Activated naive CD8-positive, alpha-beta T cell (primary cell): ENCODE measurements around the gene CANT1.

Experiments used
- H3K27ac Mint-ChIP-seq: one replicate; pipeline ENCODE4 v1.8.0; 2021; ENCODE audit warnings: mixed read lengths
- H3K27me3 Mint-ChIP-seq: one replicate; pipeline ENCODE4 v1.8.0; 2021; ENCODE audit warnings: mixed read lengths
- H3K36me3 Mint-ChIP-seq: one replicate; pipeline ENCODE4 v1.8.0; 2021; ENCODE audit warnings: mixed read lengths
- H3K4me1 Mint-ChIP-seq: one replicate; pipeline ENCODE4 v1.8.0; 2021; ENCODE audit warnings: low read depth, mixed read lengths
- H3K4me3 Mint-ChIP-seq: one replicate; pipeline ENCODE4 v1.8.0; 2021; ENCODE audit warnings: mild to moderate bottlenecking, mixed read lengths
- H3K9me3 Mint-ChIP-seq: one replicate; pipeline ENCODE4 v1.8.0; 2021; ENCODE audit warnings: low read depth, mixed read lengths

Gene CANT1

DNA sequence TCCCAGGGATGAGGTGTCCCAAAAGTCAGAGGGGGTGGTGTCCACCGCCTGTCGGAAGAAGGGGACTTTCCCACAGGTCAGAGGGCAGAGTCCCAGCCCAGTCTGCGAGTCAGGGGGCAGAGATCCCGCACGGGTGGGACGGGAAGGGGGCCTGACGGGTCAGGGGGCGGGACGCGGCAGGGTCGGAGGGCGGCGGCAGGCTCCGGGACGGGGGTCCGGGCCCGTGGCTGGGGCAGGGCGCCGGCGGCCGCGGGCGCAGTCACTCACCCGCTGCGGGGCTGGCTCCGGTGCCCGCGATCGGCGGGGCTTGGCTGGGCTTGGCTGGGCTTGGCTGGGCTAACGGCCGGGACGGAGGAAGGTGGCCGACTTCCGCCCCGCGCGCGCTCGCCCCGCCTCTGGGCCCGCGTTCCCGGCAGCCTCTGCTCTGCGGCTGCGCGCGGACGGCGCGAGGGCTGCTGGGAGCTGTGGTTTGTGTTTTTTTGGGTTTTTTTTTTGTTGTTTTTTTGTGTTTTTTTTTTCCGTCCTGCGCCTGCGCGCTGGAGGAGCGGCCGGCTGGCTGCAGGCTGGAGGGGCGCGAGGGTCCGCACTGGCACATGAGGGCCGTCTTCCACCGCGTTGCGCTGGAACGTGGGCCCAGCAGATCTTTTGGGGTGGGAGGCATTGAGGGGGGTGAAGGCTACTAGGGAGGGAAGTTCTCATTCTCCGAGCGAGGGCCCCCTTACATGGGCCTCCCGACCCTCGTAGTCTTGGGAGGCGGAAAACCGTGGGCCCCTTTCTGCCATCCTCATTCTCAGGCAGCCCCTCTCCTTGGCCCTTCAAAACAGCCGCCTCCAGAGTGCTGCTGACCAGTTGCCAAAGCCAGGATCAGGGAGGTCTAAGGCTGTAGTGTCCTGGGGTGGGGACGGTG lies at the start of gene CANT1:
Gene CANT1, minus strand, starts transcription at position 368 of the 907 bp plus-strand sequence. CDS start 12,142 bp downstream, outside the sequence.
- no peaks in the 10 kb centered on the region for H3K9me3 Mint-ChIP-seq
- H3K36me3 Mint-ChIP-seq: no peaks in the 10 kb centered on the region
- peaks cover 43% of the 10 kb centered on the region for H3K4me1 Mint-ChIP-seq
- no peaks in the 10 kb centered on the region for H3K27me3 Mint-ChIP-seq
- peak within 1 kb of the TSS; percentile 92 for H3K27ac Mint-ChIP-seq
- peak within 1 kb of the TSS; percentile 93 for H3K4me3 Mint-ChIP-seq

- peaks cover 5% of the 10 kb centered on the region for H3K36me3 Mint-ChIP-seq
- H3K27me3 Mint-ChIP-seq: peaks cover 5% of the 10 kb centered on the region
- peaks cover 2% of the 10 kb centered on the region for H3K4me1 Mint-ChIP-seq
- no peak overlapping the region for H3K27ac Mint-ChIP-seq
- peaks cover 10% of the 10 kb centered on the region for H3K9me3 Mint-ChIP-seq
- no peak overlapping the region for H3K4me3 Mint-ChIP-seq
Measured at GRCh38 chr17:79057737-79058385, 48.3 kb upstream of the CANT1 start.

DNA sequence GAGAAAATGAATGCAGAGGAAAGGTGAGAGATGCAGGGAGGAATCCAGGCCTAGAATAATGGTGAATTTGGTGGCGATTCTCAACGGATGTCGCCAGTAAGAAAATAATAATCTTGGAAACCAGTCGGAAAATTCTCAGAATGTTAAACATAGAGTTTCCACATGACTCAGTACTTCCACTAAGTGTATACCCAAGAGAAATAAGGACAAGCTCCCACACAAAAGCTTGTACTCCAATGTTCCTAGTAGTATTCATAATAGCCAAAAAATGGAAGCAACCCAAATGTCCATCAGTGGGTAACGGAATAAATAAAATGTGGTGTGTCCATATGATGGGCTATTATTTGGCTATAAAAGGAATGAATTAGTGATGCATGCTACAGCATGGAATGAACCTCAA lies 45.6 kb upstream of the CANT1 start:
- Mint-ChIP-seq H3K36me3 (peaks cover 5% of the 10 kb centered on the region), H3K27ac (no peak overlapping the region), H3K9me3 (peaks cover 10% of the 10 kb centered on the region), H3K4me1 (peaks cover 2% of the 10 kb centered on the region), H3K4me3 (no peak overlapping the region), H3K27me3 (peaks cover 6% of the 10 kb centered on the region)

DNA sequence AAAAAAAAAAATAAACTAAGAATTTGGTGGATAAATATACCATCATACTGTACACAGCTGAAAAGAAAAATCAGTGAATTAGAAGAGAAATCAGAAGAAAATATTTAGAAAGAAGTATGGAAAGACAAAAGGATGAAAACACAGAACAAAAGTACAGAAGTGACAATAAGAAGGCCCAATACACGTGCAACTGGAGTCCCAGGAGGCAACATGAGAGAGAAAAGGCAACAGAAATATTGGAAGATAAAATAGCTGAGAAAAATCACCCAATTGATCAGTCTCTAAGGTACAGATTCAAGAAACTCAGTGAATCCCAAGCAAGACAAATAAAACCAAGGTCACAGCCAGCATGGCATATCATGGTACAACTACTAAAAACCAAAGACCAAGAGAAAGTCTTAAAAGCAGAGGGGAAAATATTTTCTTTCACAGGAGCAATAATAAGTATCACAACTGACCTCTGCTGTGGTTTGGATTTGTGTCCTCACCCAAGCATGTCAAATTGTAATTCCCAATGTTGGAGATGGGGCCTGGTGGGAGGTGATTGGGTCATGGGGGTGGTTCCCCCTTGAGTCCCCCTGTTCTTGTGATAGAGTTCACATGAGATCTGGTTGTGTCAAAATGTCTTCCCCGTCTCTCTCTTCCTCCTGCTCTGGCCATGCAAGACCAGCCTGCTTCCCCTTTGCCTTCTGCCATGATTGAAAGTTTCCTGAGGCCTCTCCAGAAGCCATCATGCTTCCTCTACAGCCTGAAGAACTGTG lies 44.8 kb upstream of the CANT1 start:
- Mint-ChIP-seq H3K4me3 (no peak overlapping the region), H3K4me1 (peaks cover 2% of the 10 kb centered on the region), H3K36me3 (peaks cover 5% of the 10 kb centered on the region), H3K9me3 (peaks cover 10% of the 10 kb centered on the region), H3K27ac (no peak overlapping the region), H3K27me3 (peaks cover 6% of the 10 kb centered on the region)

DNA sequence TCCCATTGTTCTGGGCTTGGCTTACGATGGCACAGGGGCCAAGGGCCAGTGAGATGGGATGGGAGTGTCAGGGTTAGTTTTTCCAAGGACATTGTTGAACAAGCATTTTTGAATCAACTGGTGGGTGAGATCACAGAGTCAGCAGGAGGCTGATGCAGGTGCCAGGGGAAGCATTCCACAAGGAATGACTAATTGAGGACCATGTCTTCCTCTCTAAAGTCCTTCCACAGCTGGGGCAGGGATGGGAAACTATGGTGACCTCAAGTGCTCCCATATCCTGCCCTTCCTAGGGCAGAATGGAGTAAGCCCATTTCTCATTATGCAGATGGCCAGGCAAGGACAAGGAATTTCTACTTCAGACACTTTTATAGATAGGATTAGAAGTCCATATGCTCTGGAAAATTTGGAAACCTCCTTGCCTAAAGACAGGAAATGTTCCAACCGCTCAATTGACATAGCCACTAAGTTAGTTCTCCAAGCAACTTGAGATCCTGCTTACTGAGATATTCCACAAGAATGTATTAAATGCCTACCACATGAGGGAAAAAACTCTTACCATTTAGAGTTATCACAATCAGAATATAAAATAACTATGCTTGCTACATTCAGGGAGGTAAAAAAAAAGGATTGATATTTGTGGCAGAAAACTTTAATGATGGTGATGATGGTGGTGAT lies 43.8 kb upstream of the CANT1 start:
- H3K27me3 Mint-ChIP-seq: peaks cover 6% of the 10 kb centered on the region
- H3K27ac Mint-ChIP-seq: no peak overlapping the region
- H3K4me1 Mint-ChIP-seq: no peaks in the 10 kb centered on the region
- peaks cover 5% of the 10 kb centered on the region for H3K36me3 Mint-ChIP-seq
- H3K9me3 Mint-ChIP-seq: peaks cover 10% of the 10 kb centered on the region
- H3K4me3 Mint-ChIP-seq: no peak overlapping the region

GRCh38 chr17:79052131-79052530 lies 42.6 kb upstream of the CANT1 start:
- no peak overlapping the region for H3K4me3 Mint-ChIP-seq
- H3K9me3 Mint-ChIP-seq: peaks cover 4% of the 10 kb centered on the region
- no peaks in the 10 kb centered on the region for H3K4me1 Mint-ChIP-seq
- H3K36me3 Mint-ChIP-seq: no peaks in the 10 kb centered on the region
- H3K27me3 Mint-ChIP-seq: peaks cover 4% of the 10 kb centered on the region
- no peak overlapping the region for H3K27ac Mint-ChIP-seq

- Mint-ChIP-seq H3K27ac (no peak overlapping the region), H3K9me3 (peaks cover 4% of the 10 kb centered on the region), H3K4me3 (no peak overlapping the region), H3K4me1 (no peaks in the 10 kb centered on the region), H3K27me3 (peaks cover 4% of the 10 kb centered on the region), H3K36me3 (no peaks in the 10 kb centered on the region)
Measured at GRCh38 chr17:79051306-79051705, 41.7 kb upstream of the CANT1 start.

DNA sequence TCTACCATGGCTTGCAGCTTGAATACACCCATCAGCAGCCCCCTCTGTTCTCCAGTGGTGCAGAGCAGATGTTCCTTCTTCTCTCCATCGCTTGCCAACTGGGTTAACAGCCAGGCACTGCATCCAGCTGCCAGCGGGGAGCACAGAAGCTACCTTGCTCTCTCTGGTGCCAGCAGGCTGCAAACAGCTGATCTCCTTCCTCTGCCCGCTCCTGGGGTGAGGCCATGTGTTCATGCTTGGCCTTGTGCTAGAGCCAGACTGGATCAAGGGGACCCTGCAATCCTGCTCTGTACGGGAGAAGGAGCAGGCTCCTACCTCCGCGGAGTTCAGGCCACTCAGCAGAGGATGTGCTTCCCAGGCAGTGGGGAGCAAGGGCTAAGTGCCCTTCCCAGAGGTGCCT lies 41.0 kb upstream of the CANT1 start:
- H3K27me3 Mint-ChIP-seq: peaks cover 7% of the 10 kb centered on the region
- H3K4me1 Mint-ChIP-seq: peaks cover 1% of the 10 kb centered on the region
- peaks cover 4% of the 10 kb centered on the region for H3K9me3 Mint-ChIP-seq
- H3K4me3 Mint-ChIP-seq: no peak overlapping the region
- no peaks in the 10 kb centered on the region for H3K36me3 Mint-ChIP-seq
- H3K27ac Mint-ChIP-seq: no peak overlapping the region

DNA sequence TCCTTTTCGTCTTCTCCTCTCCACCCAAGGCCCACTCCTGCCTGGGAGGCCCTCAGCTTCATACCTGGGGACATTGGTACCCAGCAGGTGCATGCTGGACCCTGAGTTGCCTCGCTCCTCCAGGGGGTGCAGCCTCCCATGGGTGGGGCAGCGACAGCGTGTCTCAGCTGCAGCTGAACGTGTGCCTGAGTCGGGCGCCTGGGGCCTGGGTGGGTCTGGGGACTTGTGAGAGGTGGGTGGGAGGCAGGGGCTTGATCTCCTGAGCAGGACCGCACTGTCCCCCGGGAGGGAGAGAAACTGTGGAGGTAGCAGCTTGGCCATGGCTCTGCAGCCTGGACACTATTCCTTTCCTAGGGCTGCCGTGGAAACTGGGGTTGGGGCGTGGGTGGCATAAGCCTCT lies 40.3 kb upstream of the CANT1 start:
- peaks cover 5% of the 10 kb centered on the region for H3K27me3 Mint-ChIP-seq
- H3K36me3 Mint-ChIP-seq: no peaks in the 10 kb centered on the region
- peaks cover 1% of the 10 kb centered on the region for H3K4me1 Mint-ChIP-seq
- no peak overlapping the region for H3K4me3 Mint-ChIP-seq
- no peak overlapping the region for H3K27ac Mint-ChIP-seq
- peaks cover 4% of the 10 kb centered on the region for H3K9me3 Mint-ChIP-seq

DNA sequence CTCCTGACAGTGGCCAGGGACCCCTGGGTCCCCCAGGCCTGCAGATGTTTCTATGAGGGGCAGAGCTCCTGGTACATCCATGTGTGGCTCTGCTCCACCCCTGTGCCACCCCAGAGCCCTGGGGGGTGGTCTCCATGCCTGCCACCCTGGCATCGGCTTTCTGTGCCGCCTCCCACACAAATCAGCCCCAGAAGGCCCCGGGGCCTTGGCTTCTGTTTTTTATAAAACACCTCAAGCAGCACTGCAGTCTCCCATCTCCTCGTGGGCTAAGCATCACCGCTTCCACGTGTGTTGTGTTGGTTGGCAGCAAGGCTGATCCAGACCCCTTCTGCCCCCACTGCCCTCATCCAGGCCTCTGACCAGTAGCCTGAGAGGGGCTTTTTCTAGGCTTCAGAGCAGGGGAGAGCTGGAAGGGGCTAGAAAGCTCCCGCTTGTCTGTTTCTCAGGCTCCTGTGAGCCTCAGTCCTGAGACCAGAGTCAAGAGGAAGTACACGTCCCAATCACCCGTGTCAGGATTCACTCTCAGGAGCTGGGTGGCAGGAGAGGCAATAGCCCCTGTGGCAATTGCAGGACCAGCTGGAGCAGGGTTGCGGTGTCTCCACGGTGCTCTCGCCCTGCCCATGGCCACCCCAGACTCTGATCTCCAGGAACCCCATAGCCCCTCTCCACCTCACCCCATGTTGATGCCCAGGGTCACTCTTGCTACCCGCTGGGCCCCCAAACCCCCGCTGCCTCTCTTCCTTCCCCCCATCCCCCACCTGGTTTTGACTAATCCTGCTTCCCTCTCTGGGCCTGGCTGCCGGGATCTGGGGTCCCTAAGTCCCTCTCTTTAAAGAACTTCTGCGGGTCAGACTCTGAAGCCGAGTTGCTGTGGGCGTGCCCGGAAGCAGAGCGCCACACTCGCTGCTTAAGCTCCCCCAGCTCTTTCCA lies 39.5 kb upstream of the CANT1 start:
- H3K36me3 Mint-ChIP-seq: no peaks in the 10 kb centered on the region
- H3K4me3 Mint-ChIP-seq: no peak overlapping the region
- no peak overlapping the region for H3K27ac Mint-ChIP-seq
- H3K4me1 Mint-ChIP-seq: peaks cover 1% of the 10 kb centered on the region
- H3K9me3 Mint-ChIP-seq: peaks cover 4% of the 10 kb centered on the region
- peaks cover 5% of the 10 kb centered on the region for H3K27me3 Mint-ChIP-seq

- H3K27ac Mint-ChIP-seq: no peak overlapping the region
- H3K4me3 Mint-ChIP-seq: no peak overlapping the region
- H3K9me3 Mint-ChIP-seq: no peaks in the 10 kb centered on the region
- H3K27me3 Mint-ChIP-seq: peaks cover 5% of the 10 kb centered on the region
- H3K4me1 Mint-ChIP-seq: peaks cover 1% of the 10 kb centered on the region
- no peaks in the 10 kb centered on the region for H3K36me3 Mint-ChIP-seq
Measured at GRCh38 chr17:79047923-79048825, 38.6 kb upstream of the CANT1 start.

GRCh38 chr17:79047291-79047920 lies 37.8 kb upstream of the CANT1 start:
- H3K4me3 Mint-ChIP-seq: no peak overlapping the region
- H3K4me1 Mint-ChIP-seq: peaks cover 1% of the 10 kb centered on the region
- H3K27me3 Mint-ChIP-seq: peaks cover 5% of the 10 kb centered on the region

DNA sequence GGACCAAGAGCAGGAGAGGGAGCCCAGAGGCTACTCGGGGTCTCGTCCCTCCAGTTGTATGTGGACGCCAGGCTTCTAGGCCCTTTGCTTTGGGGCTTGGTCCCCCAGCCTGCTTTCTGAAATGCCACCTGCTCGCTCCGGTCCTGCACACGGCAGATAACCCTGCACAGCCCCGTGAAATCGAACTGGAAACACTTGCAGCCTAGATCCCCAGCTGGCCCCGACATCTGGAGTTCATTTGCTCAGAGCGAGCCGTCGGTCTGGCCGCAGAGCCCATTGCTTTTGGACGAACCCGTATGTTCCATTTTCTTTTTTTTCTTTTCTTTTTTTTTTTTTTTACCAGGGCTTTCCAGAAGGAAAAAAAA lies 37.3 kb upstream of the CANT1 start:
- no peaks in the 10 kb centered on the region for H3K9me3 Mint-ChIP-seq
- H3K27ac Mint-ChIP-seq: no peak overlapping the region
- no peaks in the 10 kb centered on the region for H3K36me3 Mint-ChIP-seq
- peaks cover 3% of the 10 kb centered on the region for H3K27me3 Mint-ChIP-seq
- peaks cover 1% of the 10 kb centered on the region for H3K4me1 Mint-ChIP-seq
- no peak overlapping the region for H3K4me3 Mint-ChIP-seq

More at GRCh38 chr17:79047291-79047920, 37.8 kb upstream of the CANT1 start:
- Mint-ChIP-seq H3K36me3 (no peaks in the 10 kb centered on the region), H3K9me3 (no peaks in the 10 kb centered on the region), H3K27ac (no peak overlapping the region)
